Measurements from ENCODE around the gene POLR1G. TPM values are rescaled to one million over a fixed set of nuclear protein-coding genes. Genes with fewer than 3 reads are reported as not detected.

Gene POLR1G
- polyA plus RNA-seq, 3 donors, result 0.81 to 1.5 (median 1.1) TPM

- Histone ChIP-seq H3K9me3 (replicated peaks in 1 of 2; ENCODE audit: control insufficient read depth in 1 of 2, insufficient read depth in 1 of 2, low read length in 2 of 2) (peaks cover 4 to 14% of the 10 kb centered on the region in 2 donors), H3K27me3 (ENCODE audit: control insufficient read depth in 2 of 2, insufficient read depth in 2 of 2, low read length in 2 of 2) (peaks cover 28 to 39% of the 10 kb centered on the region in 2 donors), H2AFZ (ENCODE audit: insufficient read depth, low read depth, low read length, poor library complexity, severe bottlenecking) (peak within 1 kb of the TSS; percentile 93), H3K79me2 (ENCODE audit: insufficient read depth, low read length) (no peaks in the 10 kb centered on the region), H4K20me1 (ENCODE audit: insufficient read depth, low read length) (peaks cover 12% of the 10 kb centered on the region), H3K36me3 (replicated peaks in 1 of 2; ENCODE audit: control insufficient read depth in 1 of 2, insufficient read depth in 2 of 2, low read length in 2 of 2) (no peaks in the 10 kb centered on the region), H3K4me2 (replicated peaks; ENCODE audit: extremely low read depth, low read length, poor library complexity, severe bottlenecking) (peak within 1 kb of the TSS; percentile 89), H3K27ac (ENCODE audit: low read depth in 1 of 2, low read length in 2 of 2) (peak within 1 kb of the TSS; percentile 71 to 93), H3K9ac (ENCODE audit: insufficient read depth, low read length, poor library complexity, severe bottlenecking) (peak within 1 kb of the TSS; percentile 74), H3K4me3 (replicated peaks in 1 of 3; ENCODE audit: low read depth in 2 of 3, low read length in 3 of 3) (peak within 1 kb of the TSS; percentile 62 to 91 (median 73)), H3K4me1 (ENCODE audit: control insufficient read depth in 1 of 2, insufficient read depth in 2 of 2, low read length in 2 of 2) (peaks cover 52 to 63% of the 10 kb centered on the region in 2 donors)
- Mint-ChIP-seq H3K27me3 (ENCODE audit: low read depth in 3 of 3) (peaks cover 37 to 47% (median 43%) of the 10 kb centered on the region in 3 donors), H3K4me3 (peak within 1 kb of the TSS; percentile 81 to 95), H3K27ac (peak within 1 kb of the TSS; percentile 88 to 100 (median 98)), H3K36me3 (peaks cover 5 to 8% of the 10 kb centered on the region in 2 donors), H3K9me3 (peaks cover 0 to 11% (median 6%) of the 10 kb centered on the region in 7 donors), H3K4me1 (peaks cover 50% of the 10 kb centered on the region)
- 3% methylated on average over 37 of the region's 46 CpGs for WGBS (ENCODE audit: insufficient coverage)
- TF ChIP-seq, protein P1, sequence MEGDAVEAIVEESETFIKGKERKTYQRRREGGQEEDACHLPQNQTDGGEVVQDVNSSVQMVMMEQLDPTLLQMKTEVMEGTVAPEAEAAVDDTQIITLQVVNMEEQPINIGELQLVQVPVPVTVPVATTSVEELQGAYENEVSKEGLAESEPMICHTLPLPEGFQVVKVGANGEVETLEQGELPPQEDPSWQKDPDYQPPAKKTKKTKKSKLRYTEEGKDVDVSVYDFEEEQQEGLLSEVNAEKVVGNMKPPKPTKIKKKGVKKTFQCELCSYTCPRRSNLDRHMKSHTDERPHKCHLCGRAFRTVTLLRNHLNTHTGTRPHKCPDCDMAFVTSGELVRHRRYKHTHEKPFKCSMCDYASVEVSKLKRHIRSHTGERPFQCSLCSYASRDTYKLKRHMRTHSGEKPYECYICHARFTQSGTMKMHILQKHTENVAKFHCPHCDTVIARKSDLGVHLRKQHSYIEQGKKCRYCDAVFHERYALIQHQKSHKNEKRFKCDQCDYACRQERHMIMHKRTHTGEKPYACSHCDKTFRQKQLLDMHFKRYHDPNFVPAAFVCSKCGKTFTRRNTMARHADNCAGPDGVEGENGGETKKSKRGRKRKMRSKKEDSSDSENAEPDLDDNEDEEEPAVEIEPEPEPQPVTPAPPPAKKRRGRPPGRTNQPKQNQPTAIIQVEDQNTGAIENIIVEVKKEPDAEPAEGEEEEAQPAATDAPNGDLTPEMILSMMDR (IDR thresholded peaks at IDR 0.05), result no peak
- intact Hi-C loops (cut with micrococcal nuclease), result loop anchor here (1.0 to 10.0 kb wide), 3 partner anchors 32 to 230 kb away; partner anchors contain the start of genes EML2 (in 1 of the 2) and ERCC2 (in 1 of the 2)
- DNase-seq, result peak in 1 of 3 donors; percentile 22
These were observed 1.6 kb upstream of the POLR1G start, which contains the start of gene PPP1R13L for GRCh38 chr19:45404557-45405434. TSS of gene PPP1R13L (minus strand) at chr19:45405069. CDS start at chr19:45398318, 6,751 bp downstream.
